Measurements from ENCODE around the gene WASF3. TPM values are rescaled to one million over a fixed set of nuclear protein-coding genes. Genes with fewer than 3 reads are reported as not detected.

WASF3 gene
- total RNA-seq, 4 donors from 2014 or later, result 5.7 to 11.4 (median 7.2) TPM

DNA sequence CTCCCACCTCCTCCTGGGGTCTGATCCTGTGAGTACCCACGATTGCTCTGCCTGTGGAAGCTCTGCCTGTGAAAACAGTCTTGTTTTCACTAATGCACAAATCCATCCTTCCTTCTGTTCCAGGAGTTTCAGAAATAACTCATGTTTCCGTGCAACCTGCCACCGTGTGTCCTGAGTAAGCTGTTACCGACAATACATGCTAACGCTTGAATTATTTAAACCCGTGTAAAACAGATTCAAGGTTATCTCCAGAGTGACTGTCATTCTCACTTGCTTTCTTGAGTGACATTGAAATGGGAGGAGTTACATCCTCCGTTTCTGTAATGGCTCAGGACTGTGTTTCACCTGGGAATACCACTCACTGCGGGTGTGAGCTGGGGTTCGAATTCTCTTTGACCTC lies 178.2 kb downstream of the WASF3 start:
- Histone ChIP-seq H3K27ac (no peak overlapping the region), H3K36me3 (no peaks in the 10 kb centered on the region), H3K4me1 (no peaks in the 10 kb centered on the region), H3K9me3 (peaks cover 4% of the 10 kb centered on the region), H3K27me3 (no peaks in the 10 kb centered on the region), H3K4me3 (no peak overlapping the region)
- no peak for TF ChIP-seq POLR2A (IDR thresholded peaks at IDR 0.05)
- no peak for TF ChIP-seq EP300 (IDR thresholded peaks at IDR 0.05)
- TF ChIP-seq POLR2AphosphoS5 (IDR thresholded peaks at IDR 0.05), result no peak
- no peak for TF ChIP-seq CTCF (IDR thresholded peaks at IDR 0.05)
- DNase-seq (ENCODE audit: low spot score in 2 of 2), result no peak
- WGBS, result 79% methylated on average over 9 of the region's 9 CpGs

Other genes starting within 250 kb of the WASF3 start
- gene GPR12, start 203.1 kb downstream of the WASF3 start, total RNA-seq, result 10 to 100 TPM in 1 of 4 donors, 1 to 10 TPM in 3; 3.9 to 16.6 (median 6.8) TPM